CD4-positive, alpha-beta T cell treated with Interleukin-21 for 1 hour (primary cell): ENCODE data around the gene ENOX1.
"Not testable (repeated sequence)": the region's sequence is repeated elsewhere in the genome, so short reads cannot be mapped to it uniquely, and the experiment has no call there.

ENCODE experiments used
- DNase-seq: peaks from one replicate; pipeline ENCODE4 v3.0.0-alpha.2; 2020

The ENOX1 gene

DNA sequence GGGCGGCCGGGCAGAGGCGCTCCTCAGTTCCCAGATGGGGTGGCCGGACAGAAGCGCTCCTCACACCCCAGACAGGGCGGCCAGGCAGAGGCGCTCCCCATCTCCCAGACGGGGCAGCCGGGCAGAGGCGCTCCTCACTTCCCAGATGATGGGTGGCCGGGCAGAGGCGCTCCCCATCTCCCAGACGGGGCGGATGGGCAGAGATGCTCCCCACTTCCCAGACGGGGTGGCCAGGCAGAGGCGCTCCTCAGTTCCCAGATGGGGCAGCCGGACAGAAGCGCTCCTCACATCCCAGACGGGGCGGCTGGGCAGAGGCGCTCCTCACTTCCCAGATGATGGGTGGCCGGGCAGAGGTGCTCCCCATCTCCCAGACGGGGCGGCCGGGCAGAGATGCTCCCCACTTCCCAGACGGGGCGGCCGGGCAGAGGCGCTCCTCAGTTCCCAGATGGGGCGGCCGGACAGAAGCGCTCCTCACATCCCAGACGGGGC lies 370.8 kb downstream of the ENOX1 start:
- not testable (repeated sequence) for DNase-seq

DNA sequence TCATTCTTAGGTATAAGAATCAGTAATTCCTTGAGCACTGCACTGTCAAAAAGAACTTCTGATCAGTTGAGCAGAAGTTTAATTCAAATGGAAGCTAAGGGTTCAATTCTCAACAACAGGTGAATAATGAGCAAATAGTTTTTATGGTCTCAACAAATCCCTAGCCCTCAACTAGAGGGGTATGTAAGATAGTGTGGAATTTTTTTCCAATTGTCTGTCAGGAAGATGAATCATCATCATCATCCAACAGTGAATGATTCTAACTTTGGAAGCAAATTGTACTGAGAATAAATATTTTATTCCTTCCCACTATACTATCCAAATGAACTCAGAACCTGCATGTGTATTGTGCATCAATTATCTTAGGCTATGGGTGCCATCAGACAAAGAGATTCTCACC lies 372.7 kb downstream of the ENOX1 start:
- DNase-seq, result no peak

DNA sequence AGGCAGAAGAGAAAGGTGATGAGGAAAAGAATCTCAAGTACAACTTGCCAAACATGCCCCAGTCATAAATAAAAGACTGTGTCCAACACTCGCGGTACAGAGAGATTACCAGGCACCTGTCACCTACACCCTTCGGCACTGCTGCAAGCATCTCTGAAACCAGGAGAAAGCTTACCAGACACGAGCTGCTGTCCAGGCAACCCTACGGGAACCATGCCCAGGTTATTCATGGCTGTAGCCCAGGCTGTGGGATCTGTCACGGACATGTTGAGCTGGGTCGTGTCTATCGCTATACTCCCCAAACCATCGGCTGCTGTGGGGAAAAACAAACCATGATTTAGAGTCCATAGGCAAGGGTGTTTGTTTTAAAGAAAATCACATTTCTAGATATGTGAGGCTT lies 375.0 kb downstream of the ENOX1 start:
- no peak for DNase-seq

DNA sequence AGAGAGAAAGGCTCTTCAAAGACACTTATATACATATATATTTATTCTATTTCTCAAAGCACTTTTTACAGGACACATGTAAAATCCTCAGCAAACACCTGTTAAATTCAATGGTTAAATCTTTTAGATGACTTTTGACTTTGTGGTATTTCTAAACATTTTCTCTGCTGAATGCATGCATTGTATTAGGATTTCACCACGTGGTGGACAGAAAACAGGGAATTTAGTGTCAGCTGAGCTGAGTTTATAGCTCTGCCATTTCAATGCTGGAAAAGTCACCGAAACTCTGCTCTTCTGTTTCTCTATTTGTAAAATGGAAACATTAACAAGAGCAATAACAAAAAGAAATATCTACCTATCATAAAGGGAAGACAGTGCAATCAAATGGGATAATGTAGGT lies 375.6 kb downstream of the ENOX1 start:
- no peak for DNase-seq

DNA sequence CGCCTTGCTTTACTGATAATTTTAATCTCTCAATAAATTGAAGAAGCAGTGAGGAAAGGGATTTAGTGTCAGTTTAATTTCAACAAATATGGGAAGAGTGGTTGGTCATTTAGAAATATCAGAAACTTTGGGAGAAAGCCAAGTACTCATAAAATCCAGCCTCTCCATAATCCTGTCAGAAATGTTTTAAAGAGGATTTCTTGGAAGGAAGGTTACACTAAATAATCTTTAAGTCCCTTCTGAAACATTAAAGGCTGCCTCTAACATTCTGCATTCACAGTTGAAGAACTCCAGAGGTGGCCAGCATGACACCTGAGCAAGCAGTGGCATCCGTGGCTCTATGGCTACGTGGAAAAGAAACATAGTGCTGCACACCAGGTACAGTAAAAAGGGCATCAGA lies 378.5 kb downstream of the ENOX1 start:
- no peak for DNase-seq

DNA sequence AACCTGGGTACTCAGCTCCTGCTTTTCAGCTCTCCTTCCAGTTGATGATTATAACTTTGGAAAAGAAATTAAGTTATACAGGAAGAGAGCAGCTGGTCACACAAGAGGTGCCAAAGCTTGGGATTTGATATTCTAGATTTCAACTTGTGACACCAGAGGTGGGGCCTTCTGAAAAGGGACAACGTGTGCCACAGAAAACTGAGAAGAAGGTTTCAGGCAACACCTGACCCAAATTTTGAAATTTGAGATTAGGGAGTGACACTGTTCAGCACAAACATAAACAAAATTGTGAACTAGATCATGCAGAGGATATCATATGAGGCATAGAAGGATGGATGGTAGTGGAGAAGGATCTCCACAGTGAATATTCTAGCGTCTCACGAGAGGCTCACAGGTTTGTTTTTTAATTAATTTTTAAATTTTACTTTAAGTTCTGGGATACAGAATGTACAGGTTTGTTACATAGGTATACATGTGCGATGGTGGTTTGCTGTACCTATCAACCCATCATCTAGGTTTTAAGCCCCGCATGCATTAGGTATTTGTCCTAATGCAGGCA lies 379.7 kb downstream of the ENOX1 start:
- no peak for DNase-seq

DNA sequence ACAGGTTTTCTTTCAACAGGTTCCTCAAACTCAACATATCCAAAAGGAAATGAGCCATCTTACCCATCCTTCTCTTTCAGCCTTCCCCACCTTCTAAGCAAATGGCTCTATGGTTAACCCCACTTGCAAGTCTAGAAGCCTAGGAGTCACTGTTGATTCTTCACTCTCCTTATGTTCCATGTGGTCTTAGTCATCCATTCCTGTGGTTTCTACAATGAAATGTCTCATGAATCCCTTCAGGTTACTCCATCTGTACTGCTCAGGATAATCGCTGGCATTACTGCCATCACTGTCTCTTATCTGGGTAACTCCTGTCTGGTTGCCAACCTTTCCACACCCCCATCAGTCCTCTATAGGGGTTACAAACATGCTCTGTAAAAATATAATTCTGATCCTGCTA lies 381.3 kb downstream of the ENOX1 start:
- DNase-seq, result no peak

DNA sequence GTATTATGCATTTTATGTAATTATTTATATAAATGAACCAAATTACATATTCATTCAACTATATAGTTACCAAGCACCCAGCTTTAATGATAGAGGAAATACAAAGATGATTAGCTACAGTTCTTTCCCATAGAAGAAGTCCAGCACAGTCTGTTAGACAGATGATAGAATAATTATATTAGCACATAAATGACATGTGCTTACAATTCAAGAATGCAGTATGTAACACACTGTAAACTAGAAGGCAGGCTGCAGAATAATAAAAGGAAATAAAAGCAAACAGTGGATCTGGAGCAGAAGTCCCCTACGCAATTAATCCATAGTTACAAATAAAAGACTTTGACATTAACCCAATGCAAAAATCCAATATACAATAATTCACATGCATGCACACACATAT lies 384.4 kb downstream of the ENOX1 start:
- DNase-seq, result no peak

DNA sequence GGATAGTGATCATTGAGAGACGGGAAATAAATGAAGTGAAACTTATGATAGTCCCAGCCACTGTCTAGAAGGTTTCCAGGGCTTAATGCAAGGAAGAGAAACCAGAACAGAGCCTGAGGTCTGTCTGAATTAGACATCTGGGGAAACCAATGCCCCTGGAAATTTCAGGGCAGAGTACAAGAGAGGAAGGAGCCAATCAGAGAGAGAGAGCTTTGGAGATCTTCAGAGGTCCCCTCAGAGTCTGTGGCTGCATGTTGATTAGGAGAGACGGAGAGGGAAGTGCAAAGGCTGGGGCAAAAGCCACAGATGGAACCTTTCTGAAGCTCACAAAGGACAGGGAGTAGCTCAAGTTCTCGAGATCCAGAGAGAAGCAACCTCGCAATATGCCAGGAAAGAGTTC lies 385.4 kb downstream of the ENOX1 start:
- peak; percentile 2 for DNase-seq

DNA sequence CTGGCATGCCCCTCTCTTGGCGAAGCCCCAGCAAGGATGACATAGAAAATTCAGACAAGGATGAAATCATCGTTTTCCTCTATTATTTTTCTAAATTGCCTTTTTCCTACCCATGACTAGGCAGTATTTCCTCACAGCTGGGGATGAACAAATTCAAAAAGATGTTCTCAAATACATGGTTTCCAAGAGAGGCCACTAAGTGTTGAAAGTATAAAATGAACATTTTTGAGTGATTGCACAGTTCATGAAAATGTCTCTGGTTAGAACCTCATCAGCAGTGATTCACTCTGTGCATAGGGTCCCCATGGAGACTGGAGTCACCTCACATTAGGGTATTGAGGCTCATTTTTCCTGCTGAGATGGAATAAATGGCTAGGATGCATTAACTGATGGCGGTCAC lies 389.7 kb downstream of the ENOX1 start:
- DNase-seq, result no peak

DNA sequence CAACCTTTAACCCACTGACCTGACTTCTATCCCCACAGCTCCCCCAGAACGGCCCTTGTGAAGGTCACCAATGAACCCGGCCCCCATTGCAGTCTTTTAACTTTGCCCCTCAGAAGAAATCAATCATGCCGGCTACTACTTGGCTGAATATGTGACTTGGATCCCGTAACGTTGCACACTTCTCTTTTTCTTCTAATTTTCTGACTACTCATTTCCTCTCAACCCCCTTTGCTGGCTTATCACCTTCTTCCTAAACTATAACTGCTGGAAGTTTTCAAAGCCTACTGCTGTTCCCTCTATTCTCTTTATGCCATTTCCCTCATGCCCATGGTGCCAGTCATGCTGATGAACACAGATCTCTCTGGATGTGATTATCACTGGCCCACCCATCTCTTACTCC lies 395.7 kb downstream of the ENOX1 start:
- no peak for DNase-seq

DNA sequence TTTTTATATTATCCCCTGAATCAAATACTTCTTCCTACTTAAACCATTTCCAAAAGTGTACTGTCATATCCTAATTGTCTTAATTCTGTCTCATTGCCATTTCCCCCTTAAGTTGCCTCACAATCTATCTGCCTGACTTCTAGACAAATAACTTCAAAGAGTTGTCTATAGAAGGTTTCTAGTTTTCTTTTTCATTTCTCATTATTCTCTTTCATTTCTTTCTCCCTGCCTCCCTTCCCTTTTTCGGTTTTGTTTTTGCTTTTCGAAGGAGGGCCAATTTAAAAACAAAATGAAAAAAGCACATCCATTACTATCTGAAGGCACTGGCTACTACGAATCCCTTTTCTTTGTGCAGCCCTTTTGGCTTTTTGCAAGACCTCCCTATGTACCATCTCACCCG lies 396.2 kb downstream of the ENOX1 start:
- DNase-seq, result no peak

DNA sequence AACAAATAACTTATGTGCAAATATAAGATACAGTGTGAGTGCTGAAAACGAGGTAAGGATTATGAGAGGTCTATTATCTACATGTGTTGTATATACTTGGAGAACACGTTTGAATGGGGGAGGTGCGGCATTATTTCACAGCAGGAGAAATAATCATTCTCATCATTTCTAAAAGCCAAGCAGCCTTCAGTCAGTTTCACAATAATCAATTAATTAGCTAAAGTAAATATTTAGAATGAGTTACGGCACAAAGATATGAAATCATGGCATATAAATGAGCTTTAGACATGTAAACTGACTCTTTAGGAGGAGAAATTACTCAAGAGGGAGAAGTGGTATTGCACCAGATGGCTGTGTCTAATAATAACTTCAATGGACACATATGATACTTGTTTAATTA lies 396.8 kb downstream of the ENOX1 start:
- DNase-seq, result no peak

DNA sequence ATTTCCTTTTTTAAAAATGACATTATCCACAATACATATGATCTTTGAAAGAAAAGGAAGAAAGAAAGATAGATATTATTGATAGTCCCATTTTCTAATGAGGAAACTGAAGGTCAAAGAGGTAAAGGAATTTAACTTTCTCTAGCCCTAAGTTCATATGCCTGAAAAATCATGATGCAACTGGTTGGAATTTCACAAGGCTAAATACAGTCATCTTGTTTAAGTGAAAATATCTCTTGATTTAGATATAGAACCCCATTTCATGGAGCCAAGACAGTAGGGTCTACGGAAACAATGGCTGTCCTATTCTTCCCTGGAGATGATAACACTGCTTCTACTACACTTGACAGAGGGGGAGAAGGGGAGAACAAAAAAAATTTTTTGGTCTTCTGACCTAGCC lies 397.2 kb downstream of the ENOX1 start:
- no peak for DNase-seq

DNA sequence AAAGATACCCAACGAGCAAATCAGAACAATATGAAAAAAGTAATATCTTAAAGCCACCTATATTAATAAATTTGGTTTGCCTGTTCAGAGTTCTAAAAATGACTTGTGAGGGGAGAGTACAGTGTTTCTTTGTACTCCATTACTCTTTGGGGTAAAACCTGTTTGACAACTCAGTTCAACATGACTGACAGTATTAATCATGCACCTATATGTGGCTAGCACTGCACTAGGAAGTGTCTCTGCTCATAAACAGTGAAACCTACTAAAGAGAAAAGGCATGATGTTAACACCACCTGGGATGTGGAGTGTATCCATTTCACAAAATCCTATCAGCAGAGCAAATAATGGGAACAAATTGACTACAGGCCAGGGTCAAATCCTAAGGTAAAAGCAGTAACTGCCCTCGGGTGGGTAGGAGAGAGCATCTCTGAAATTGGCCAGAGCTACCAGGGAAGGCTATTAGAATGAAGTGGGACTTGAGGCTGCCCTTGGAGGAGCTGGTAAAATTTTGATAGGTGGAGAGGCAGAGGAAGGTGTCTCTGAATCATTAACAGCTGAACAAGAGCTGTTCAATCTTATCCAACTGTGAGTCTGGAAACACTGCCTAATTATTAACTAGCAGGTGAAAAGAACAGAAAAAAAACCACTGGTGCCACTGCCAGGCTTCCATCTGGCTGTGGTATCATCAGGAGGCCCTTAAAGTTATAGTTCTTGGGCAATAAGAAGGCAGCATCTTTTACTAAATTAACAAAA lies 398.3 kb downstream of the ENOX1 start:
- no peak for DNase-seq

DNA sequence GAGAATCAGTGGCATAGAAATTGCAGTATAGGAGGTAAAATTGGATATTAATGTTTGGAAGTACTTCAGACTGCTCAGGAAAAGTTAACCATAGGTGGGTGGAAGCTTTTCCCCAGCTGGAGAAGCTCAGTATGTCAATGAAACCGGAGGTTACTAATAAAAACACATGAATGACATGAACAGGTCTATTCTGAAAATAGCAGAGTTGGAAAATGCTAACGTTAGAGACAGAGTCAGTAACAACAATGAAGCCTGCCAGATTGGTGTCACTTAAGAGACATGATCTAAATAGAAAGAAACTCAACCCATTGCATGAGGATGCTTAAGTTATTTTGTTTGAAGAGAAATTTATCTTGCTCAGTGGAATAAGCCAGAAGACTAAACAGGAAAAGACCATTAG lies 398.9 kb downstream of the ENOX1 start:
- no peak for DNase-seq

DNA sequence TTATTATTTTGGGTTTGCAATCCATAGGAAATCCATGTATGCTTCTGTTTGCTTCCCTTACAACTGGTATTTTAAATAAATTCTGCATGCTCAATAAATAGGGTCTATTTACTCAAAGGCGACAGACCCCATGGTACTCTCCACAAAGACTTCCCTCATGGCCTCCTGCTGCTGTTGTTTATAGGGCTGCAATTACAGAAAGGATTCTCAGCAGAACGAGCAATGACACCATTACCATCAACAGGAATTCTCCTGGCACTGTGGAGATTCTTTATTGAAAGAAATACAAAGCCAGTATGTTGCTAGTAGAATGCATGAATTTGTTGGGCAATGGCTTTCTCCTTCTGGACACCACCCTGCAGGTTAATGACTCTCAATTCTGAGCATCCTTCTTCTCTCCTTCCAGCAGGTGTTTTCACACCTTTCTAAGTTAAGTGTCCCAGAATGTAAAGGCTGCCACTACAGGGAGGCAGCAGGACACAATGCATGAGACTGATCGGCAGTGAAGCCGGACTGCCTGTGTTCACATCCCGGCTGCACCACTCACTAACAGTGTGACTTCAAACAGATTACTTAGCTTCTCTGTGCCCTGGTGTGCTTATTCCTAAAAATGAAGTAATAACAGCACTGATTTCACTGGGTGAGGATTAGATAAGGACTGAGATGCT lies 403.1 kb downstream of the ENOX1 start:
- no peak for DNase-seq

DNA sequence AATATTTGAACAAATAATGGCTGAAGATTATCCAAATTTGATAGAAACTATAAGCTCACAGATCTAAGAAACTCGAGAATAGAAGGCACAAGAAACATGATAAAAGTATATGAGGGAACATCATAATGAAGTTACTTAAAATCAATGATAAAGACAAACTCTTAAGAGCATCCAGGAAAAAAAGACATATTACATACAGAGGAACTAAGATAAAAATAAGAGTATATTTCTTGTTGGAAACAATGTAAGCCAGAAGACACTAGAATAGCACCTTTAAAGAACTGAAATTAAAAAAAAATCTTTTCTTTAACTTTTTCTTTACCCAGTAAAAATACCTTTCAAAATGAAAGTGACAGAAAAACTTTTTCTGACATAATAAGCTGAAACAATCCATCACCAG lies 407.0 kb downstream of the ENOX1 start:
- no peak for DNase-seq

DNA sequence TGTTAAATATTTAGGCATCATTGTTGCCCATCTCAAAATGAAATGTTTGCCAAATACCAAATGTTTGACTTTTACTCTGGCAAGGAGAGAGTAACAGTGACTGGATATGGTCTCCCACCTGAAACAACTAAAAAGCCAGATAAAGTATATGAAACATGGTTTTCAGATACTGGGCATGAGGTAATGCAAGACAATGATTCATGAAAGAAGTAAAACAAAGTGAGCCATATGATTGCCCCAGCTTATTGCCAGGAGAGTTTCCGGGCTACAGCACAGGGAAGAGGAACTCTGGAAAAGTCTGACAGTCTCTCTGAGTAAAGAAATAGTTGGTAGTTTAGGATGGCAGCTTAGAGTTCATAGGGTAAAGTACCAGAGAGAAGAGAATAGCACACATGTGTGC lies 408.8 kb downstream of the ENOX1 start:
- no peak for DNase-seq

DNA sequence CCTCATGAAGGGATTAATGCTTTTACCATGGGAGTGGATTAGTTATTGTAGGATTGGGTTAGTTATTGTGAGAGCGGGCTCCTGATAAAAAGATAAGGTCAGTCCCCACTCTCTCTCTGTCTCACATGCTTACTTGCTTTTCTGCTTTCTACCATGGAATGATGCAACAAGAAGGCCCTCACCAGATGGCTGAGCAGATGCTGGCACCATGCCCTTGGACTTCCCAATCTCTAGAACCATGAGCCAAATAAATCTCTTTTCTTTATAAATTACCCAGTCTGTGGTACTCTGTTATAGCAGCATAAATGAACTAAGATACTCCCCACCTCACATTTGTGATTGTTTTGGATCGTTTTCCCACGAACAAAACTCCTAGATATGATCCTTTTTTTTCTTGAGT lies 409.6 kb downstream of the ENOX1 start:
- no peak for DNase-seq

DNA sequence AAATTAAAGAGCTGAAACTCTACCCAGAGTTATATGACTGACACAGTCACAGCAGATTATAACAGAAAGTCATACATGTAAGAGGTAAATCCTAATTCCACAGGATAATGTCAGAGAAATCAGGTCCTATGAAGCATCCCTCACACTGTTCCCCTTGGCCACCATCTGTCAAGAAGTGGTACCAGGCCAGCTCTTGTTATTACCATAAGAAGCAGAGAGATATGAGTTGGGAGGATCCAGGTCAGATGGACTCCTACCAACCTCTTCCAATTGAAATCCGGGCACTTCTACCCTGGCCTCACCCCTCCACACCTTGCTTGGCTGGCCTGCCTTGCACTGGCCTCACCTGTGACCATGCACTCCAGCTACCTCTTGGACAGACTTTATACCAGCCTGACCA lies 410.2 kb downstream of the ENOX1 start:
- DNase-seq, result no peak

DNA sequence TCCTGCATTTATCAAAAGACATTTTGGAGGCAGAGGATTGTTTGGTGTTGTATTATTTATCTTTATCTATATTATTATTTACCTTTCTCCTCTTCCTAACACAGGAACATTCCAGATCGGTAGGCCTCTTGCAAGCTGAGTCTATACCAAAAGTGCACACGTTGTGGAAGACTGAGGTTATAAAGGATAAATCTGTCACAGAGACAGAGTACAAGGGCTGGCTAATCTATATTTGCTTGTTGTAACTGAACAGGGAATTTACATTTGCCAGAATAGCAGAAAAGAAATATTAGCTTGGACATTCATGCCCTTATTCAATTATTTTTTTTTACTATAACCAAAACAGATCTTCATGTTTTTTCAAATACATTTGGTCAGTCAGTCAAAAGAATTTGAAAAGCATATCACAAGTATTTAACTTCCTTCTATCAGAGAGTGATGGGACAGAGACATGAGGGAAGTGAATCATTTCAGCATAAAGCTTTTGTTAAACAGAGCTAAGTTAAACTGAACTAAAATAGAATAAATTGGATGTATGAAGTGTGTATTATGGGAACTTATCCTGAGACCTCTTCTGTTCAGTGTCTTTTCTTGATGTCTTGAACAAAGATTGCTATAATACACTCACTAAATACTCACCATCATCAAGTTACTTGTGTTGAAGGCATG lies 410.8 kb downstream of the ENOX1 start:
- DNase-seq, result no peak

DNA sequence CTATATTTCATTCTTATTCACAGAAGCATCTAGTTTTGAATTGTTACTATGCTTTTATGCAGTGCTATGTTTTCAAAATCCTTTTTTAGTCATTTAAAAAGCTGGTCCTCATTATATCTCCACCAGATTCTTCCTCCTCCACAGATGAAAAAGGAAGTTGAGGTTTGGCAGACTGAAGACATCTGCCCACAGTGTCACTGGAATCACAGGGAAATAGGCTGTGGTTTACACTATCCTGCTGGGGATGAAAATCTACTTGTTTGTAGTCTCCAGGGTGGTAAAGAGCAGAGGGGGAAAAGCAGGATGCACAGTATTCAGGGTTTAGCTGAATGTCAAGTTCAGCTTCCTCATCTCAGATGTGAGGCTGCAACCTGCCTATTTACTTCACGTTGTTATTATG lies 412.2 kb downstream of the ENOX1 start:
- no peak for DNase-seq

DNA sequence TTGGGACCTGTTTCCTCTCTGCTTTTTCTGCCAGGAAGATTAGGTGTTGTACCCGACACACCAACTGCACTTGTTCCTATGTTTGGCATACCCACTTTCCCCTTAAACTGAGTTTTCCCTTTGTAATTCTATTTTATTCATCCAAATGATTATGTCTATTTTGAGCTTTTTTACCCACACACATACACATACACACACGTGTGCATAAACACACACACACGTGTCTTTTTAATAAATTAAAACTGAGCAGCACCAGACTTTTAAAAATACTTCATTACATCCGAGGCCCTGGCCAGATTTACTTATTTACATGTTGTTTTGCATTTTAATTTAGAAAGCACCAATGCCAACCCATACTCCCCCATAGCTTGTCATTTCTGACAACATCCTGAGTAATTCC lies 413.4 kb downstream of the ENOX1 start:
- DNase-seq, result no peak
